GM12878 (cell line): ENCODE results near the gene FMNL2. TPM values are rescaled to one million over a fixed set of nuclear protein-coding genes. Genes with fewer than 3 reads are reported as not detected.

ENCODE experiments used
- ATAC-seq: fragments of 200-7000 bp; cut with Tn5 transposase; 3 replicates; pipeline ENCODE4 v1.9.1; 2020; ENCODE audit warnings: mild to moderate bottlenecking, moderate library complexity
- BruUV-seq: library from RNA; stranded (reverse); fragments of 400-500 nt; replicated peaks from 2 replicates; lab custom pipeline; 2021; lab: Mats Ljungman, UMichigan
- CTCF ChIA-PET: fragments of 300-600 bp; sonication (Branson Sonifier 250); formaldehyde crosslinking; extraction: SDS; loops from one replicate; lab custom pipeline; 2021; ENCODE audit warnings: inconsistent platforms; lab: Yijun Ruan, JAX
- POLR2A ChIA-PET: fragments of 350-600 bp; formaldehyde crosslinking; extraction: SDS; loops from one replicate; lab custom pipeline; 2021; ENCODE audit warnings: inconsistent platforms; lab: Charles Lee
- RAD21 ChIA-PET: fragments of 300-600 bp; sonication (Branson Sonifier 250); formaldehyde crosslinking; loops from one replicate; lab custom pipeline; 2023; ENCODE audit warnings: antibody characterized with exemption; ENCODE audit not compliant: unreplicated experiment; lab: Charles Lee
- SMC1A ChIA-PET: fragments of 300-600 bp; sonication (Branson Sonifier 250); formaldehyde crosslinking; loops from one replicate; lab custom pipeline; 2023; ENCODE audit not compliant: unreplicated experiment, uncharacterized antibody; lab: Charles Lee
- DNase-seq: peaks from one replicate; pipeline ENCODE4 v3.0.0-alpha.2; 2011; ENCODE audit warnings: low read depth, low spot score
- FAIRE-seq: peaks from 3 replicates; lab custom pipeline; 2011; peaks lifted over from hg19 to GRCh38; lab: Jason Lieb, UNC
- H2AFZ ChIP-seq: 2 replicates; pipeline ENCODE4 v1.6.0; 2011; ENCODE audit warnings: low read depth, low read length, control low read depth; ENCODE audit not compliant: control insufficient read depth
- H3K27ac ChIP-seq: 2 replicates; pipeline ENCODE4 v1.5.1; 2011; ENCODE audit warnings: control low read depth; ENCODE audit not compliant: control insufficient read depth, insufficient read depth
- H3K27me3 ChIP-seq, 2 experiments: replicated peaks in 1 of 2; 2 replicates each; pipeline versions ENCODE4 v1.6.0 to v1.6.1; 2011; ENCODE audit warnings: low read length in 1 of 2; ENCODE audit not compliant: control insufficient read depth in 2 of 2, insufficient read depth in 2 of 2
- H3K36me3 ChIP-seq, 2 experiments: 2 replicates each; pipeline ENCODE4 v1.5.1; 2011; ENCODE audit warnings: low read length in 1 of 2; ENCODE audit not compliant: control insufficient read depth in 2 of 2, insufficient read depth in 2 of 2
- H3K4me1 ChIP-seq: 2 replicates; pipeline ENCODE4 v1.6.1; 2011; ENCODE audit warnings: mild to moderate bottlenecking, low read length, moderate library complexity, mixed read lengths; ENCODE audit not compliant: control insufficient read depth, insufficient read depth
- H3K4me2 ChIP-seq: 2 replicates; pipeline ENCODE4 v1.6.0; 2011; ENCODE audit warnings: control low read depth; ENCODE audit not compliant: control insufficient read depth, insufficient read depth
- H3K4me3 ChIP-seq: fragments of 200-600 bp; sonication (generic); 2 replicates; pipeline ENCODE4 v1.5.1; 2016
- H3K79me2 ChIP-seq: 2 replicates; pipeline ENCODE4 v1.6.0; 2011; ENCODE audit warnings: low read length; ENCODE audit not compliant: control insufficient read depth, insufficient read depth
- H3K9ac ChIP-seq: 2 replicates; pipeline ENCODE4 v1.8.0; 2011; ENCODE audit warnings: low read length, control low read depth, mixed read lengths; ENCODE audit not compliant: control insufficient read depth, insufficient read depth
- H3K9me3 ChIP-seq: replicated peaks from 3 replicates; pipeline ENCODE4 v1.5.1; 2011; ENCODE audit warnings: mild to moderate bottlenecking, low read length; ENCODE audit not compliant: control insufficient read depth, insufficient read depth
- H4K20me1 ChIP-seq: 2 replicates; pipeline ENCODE4 v1.6.0; 2011; ENCODE audit not compliant: control insufficient read depth, insufficient read depth
- FOXK2 ChIP-seq: fragments of 450-650 bp; IDR thresholded peaks from 2 replicates; pipeline ENCODE4 v1.6.1; 2017; ENCODE audit warnings: mild to moderate bottlenecking, moderate library complexity
- IKZF2 ChIP-seq, 2 experiments: fragments of 450-650 bp; IDR thresholded peaks; 2 replicates each; pipeline ENCODE4 v1.6.1; 2017; ENCODE audit warnings: mild to moderate bottlenecking in 2 of 2, moderate library complexity in 2 of 2
- IRF4 ChIP-seq: IDR thresholded peaks from 2 replicates; pipeline ENCODE4 v1.6.1; 2011; ENCODE audit warnings: low read depth, low read length
- NBN ChIP-seq: fragments of 450-650 bp; IDR thresholded peaks from 2 replicates; pipeline ENCODE4 v1.6.1; 2016
- NR2C2 ChIP-seq: IDR thresholded peaks from 2 replicates; pipeline ENCODE4 v1.6.1; 2011; ENCODE audit warnings: borderline replicate concordance, low read depth; ENCODE audit not compliant: control insufficient read depth, insufficient read length
- POU2F2 ChIP-seq: IDR thresholded peaks from 3 replicates; pipeline ENCODE4 v1.6.1; 2011; ENCODE audit warnings: low read depth, mild to moderate bottlenecking, low read length, borderline replicate concordance
- RAD21 ChIP-seq: IDR thresholded peaks from 2 replicates; pipeline ENCODE4 v1.6.1; 2011; ENCODE audit warnings: mild to moderate bottlenecking, low read depth, low read length, moderate library complexity; ENCODE audit not compliant: insufficient read depth
- WRNIP1 ChIP-seq: IDR thresholded peaks from 2 replicates; pipeline ENCODE4 v1.6.1; 2011; ENCODE audit warnings: low read depth, low read length, improper control_type of control experiment, borderline replicate concordance
- YBX1 ChIP-seq: fragments of 450-650 bp; IDR thresholded peaks from 2 replicates; pipeline ENCODE4 v1.6.1; 2016; ENCODE audit warnings: antibody characterized with exemption
- ZNF622 ChIP-seq: fragments of 450-650 bp; IDR thresholded peaks from 2 replicates; pipeline ENCODE4 v1.6.1; 2017; ENCODE audit warnings: mild to moderate bottlenecking, inconsistent platforms
- WGBS: methylation state at CpG from one replicate; pipeline ENCODE4 v1.1.6; 2016; ENCODE audit warnings: low lambda C conversion rate; ENCODE audit not compliant: insufficient replicate concordance, insufficient coverage; ENCODE audit errors: missing lambda C conversion rate; 5-methylcytosine and 5-hydroxymethylcytosine counted together
- in situ Hi-C: fragments of 300-500 bp; cut with MboI; formaldehyde crosslinking; loops from 9 replicates; pipeline ENCODE4 v1.14.3; 2018; ENCODE audit warnings: mixed read lengths
- intact Hi-C: fragments of 100-400 bp; cut with micrococcal nuclease; formaldehyde crosslinking; loops from one replicate; pipeline ENCODE4 v1.14.2; 2022; ENCODE audit not compliant: unreplicated experiment
- polyA plus RNA-seq, 11 experiments: library from polyadenylated mRNA; depleted of rRNA in 4 of 11; unstranded in 6 of 11; stranded (reverse) in 5 of 11; fragments of >200 nt; fragmentation: Nextera tagmentation in 4 of 11; fragmentation: Illumina TruSeq in 1 of 11; extraction: Ambion mirVana in 4 of 11; extraction: Trizol in 1 of 11; gene quantifications; 1 replicate in 1 of 11; 2 replicates in 10 of 11; pipeline versions ENCODE4 v1.2.1 to v1.2.3, GENCODE V29; 2011 to 2016; ENCODE audit warnings: inconsistent platforms in 2 of 11, missing spikeins in 2 of 11, low read depth in 1 of 11
- total RNA-seq, 4 experiments: library from RNA; depleted of rRNA in 3 of 4; stranded (reverse); fragments of >200 nt in 3 of 4; fragmentation: Illumina TruSeq in 1 of 4; extraction: Trizol in 1 of 4; gene quantifications; 2 replicates each; pipeline versions ENCODE4 v1.2.1 to v1.2.3, GENCODE V29; 2013 to 2021
- TF ChIP-seq, protein P1 (sequence below): fragments of 450-650 bp; IDR thresholded peaks from 2 replicates; pipeline ENCODE4 v1.6.1; 2014; ENCODE audit warnings: mild to moderate bottlenecking
- TF ChIP-seq, protein P2 (sequence below): fragments of 450-650 bp; conservative IDR thresholded peaks from 2 replicates; pipeline ENCODE4 v1.6.1; 2017; ENCODE audit warnings: mild to moderate bottlenecking, moderate library complexity
- TF ChIP-seq, protein P3 (sequence below): IDR thresholded peaks from 2 replicates; pipeline ENCODE4 v1.6.1; 2011; ENCODE audit warnings: borderline replicate concordance, low read depth, mild to moderate bottlenecking, moderate library complexity, low read length; ENCODE audit not compliant: insufficient read depth, poor library complexity, severe bottlenecking

FMNL2 gene
- total and polyA plus RNA-seq, 10 of the 15 experiments (the other 5 are each of a cell fraction or from before 2014, with no cell fraction given) = 0.13 to 9.9 (median 0.35) TPM

DNA sequence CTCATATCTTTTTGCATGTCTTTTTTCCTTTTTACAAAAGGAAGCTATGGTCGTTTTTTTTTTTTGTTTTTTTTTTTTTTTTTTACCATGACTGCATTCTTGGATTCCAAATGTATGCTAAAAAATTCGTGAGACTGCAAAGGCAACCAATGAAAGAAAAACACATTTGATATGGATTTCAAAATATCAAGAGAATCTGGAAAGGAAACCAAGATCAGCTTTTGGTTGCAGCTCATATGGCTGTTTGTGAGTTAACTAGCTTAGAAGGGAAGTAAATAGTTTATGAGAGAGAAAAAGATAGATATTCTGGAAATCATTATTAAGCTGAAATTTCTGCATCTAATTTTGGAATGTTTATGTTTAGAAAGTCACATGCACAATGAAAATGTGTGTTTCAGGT lies 272.0 kb downstream of the FMNL2 start:
- ChIA-PET SMC1A (interaction anchor here (0.6 to 1.2 kb wide), 10 partner anchors 8 to 271 kb away, joined by 3 to 4 read pairs (median 3); no protein-coding TSS in a partner anchor), CTCF (interaction anchor here (0.8 to 1.3 kb wide), 9 partner anchors 11 to 561 kb away, joined by 3 to 7 read pairs (median 3); no protein-coding TSS in a partner anchor), RAD21 (interaction anchor here (0.8 to 1.2 kb wide), 2 partner anchors 60 to 193 kb away, joined by 3 to 4 read pairs; no protein-coding TSS in a partner anchor), POLR2A (interaction anchor here (0.6 to 1.4 kb wide), 5 partner anchors 8 to 313 kb away, joined by 3 to 16 read pairs (median 3); no protein-coding TSS in a partner anchor)
- H3K4me2 ChIP-seq = no peak overlapping the region
- H3K9ac ChIP-seq = no peak overlapping the region
- no peak overlapping the region for H3K27ac ChIP-seq
- TF ChIP-seq ZNF622 (no peak), WRNIP1 (no peak), IRF4 (no peak), NBN (no peak), RAD21 (no peak), POU2F2 (no peak), FOXK2 (no peak), IKZF2 (IDR thresholded peaks at IDR 0.05) (no peak), NR2C2 (no peak), YBX1 (no peak)
- TF ChIP-seq, protein P1, sequence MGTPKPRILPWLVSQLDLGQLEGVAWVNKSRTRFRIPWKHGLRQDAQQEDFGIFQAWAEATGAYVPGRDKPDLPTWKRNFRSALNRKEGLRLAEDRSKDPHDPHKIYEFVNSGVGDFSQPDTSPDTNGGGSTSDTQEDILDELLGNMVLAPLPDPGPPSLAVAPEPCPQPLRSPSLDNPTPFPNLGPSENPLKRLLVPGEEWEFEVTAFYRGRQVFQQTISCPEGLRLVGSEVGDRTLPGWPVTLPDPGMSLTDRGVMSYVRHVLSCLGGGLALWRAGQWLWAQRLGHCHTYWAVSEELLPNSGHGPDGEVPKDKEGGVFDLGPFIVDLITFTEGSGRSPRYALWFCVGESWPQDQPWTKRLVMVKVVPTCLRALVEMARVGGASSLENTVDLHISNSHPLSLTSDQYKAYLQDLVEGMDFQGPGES = no peak
- TF ChIP-seq, protein P2, sequence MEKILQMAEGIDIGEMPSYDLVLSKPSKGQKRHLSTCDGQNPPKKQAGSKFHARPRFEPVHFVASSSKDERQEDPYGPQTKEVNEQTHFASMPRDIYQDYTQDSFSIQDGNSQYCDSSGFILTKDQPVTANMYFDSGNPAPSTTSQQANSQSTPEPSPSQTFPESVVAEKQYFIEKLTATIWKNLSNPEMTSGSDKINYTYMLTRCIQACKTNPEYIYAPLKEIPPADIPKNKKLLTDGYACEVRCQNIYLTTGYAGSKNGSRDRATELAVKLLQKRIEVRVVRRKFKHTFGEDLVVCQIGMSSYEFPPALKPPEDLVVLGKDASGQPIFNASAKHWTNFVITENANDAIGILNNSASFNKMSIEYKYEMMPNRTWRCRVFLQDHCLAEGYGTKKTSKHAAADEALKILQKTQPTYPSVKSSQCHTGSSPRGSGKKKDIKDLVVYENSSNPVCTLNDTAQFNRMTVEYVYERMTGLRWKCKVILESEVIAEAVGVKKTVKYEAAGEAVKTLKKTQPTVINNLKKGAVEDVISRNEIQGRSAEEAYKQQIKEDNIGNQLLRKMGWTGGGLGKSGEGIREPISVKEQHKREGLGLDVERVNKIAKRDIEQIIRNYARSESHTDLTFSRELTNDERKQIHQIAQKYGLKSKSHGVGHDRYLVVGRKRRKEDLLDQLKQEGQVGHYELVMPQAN = no peak
- TF ChIP-seq, protein P3, sequence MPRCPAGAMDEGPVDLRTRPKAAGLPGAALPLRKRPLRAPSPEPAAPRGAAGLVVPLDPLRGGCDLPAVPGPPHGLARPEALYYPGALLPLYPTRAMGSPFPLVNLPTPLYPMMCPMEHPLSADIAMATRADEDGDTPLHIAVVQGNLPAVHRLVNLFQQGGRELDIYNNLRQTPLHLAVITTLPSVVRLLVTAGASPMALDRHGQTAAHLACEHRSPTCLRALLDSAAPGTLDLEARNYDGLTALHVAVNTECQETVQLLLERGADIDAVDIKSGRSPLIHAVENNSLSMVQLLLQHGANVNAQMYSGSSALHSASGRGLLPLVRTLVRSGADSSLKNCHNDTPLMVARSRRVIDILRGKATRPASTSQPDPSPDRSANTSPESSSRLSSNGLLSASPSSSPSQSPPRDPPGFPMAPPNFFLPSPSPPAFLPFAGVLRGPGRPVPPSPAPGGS = no peak
- no peaks in the 10 kb centered on the region for H3K36me3 ChIP-seq
- WGBS = 27% methylated on average over 2 of the region's 2 CpGs
- in situ Hi-C loops = no loop called here
- intact Hi-C loops = no loop called here
- ATAC-seq (no peak), DNase-seq (no peak), FAIRE-seq (no peak)
- peaks cover 5% of the 10 kb centered on the region; the same call in 1 of the 2 replicates for H3K4me1 ChIP-seq
- no peaks in the 10 kb centered on the region for H3K9me3 ChIP-seq
- no peaks in the 10 kb centered on the region for H3K79me2 ChIP-seq
- H3K27me3 ChIP-seq = no peaks in the 10 kb centered on the region
- no TSS peak for BruUV-seq
- H4K20me1 ChIP-seq = no peaks in the 10 kb centered on the region
- H2AFZ ChIP-seq = no peak overlapping the region
- H3K4me3 ChIP-seq = no peak overlapping the region
